HG02610 (cell line): ENCODE data around the gene CCDC9.
"Not testable (repeated sequence)": the region's sequence is repeated elsewhere in the genome, so short reads cannot be mapped to it uniquely, and the experiment has no call there.

Source experiments
- ATAC-seq: cut with Tn5 transposase; IDR thresholded peaks from one replicate; pipeline ENCODE4 v1.9.1; 2021; ENCODE audit warnings: mild to moderate bottlenecking, moderate library complexity; ENCODE audit not compliant: unreplicated experiment

The CCDC9 gene

GRCh38 chr19:47231215-47232054 is 24.9 kb upstream of the CCDC9 start:
- peak; percentile 40 for ATAC-seq

- no peak for ATAC-seq
Observed at GRCh38 chr19:47232422-47233211, 23.7 kb upstream of the CCDC9 start.

DNA sequence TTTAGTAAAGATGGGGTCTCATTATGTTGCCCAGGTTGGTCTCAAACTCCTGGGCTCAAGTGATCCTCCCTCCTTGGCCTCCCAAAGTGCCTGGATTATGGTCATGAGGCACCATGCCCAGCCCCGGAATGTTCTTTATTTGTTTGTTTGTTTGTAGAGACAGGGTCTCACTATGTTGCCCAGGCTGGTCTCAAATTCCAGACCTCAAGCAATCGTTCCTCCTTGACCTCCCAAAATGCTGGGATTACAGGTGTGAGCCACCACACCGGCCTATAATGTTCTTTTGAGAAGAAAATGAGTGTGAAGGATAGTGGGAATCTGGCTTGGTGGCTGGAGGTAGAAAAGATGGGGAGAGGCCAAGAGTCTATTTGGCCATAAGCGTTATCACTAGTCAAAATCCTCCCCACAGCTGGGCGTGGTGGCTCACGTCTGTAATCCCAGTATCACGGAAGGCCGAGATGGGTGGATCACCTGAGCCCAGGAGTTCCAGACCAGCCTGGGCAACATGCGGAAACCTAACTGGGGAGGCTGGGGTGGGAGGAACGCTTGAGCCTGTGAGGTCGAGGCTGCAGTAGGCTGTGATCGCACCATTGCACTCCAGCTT is 20.2 kb upstream of the CCDC9 start:
- ATAC-seq, result no peak

DNA sequence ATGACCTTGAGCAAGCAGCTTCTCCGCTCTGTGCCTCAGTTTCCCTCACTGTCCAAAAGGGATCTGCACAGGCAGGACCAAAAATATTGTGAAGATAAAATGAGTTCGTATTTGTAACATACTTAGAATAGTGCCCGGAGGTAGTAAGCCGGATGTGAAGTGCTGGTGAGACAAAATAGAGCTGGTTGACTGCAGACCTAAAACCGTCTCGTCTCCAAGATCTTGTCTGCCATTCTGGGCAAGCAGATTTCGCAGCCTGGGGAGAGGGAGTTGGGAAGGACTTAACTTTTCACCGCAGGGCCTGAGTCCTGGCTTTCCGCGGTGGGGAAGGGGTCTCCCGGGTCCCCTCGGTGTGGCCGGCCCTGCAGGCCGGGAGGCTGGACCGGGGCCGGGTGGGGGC is 17.2 kb upstream of the CCDC9 start:
- no peak for ATAC-seq

- ATAC-seq, result no peak
Observed at GRCh38 chr19:47239610-47240296, 16.6 kb upstream of the CCDC9 start.

GRCh38 chr19:47240556-47240955 is 15.8 kb upstream of the CCDC9 start:
- ATAC-seq, result no peak

GRCh38 chr19:47240996-47241918 is 15.1 kb upstream of the CCDC9 start:
- ATAC-seq, result no peak

GRCh38 chr19:47241919-47242577 is 14.3 kb upstream of the CCDC9 start:
- no peak for ATAC-seq

- no peak for ATAC-seq
Observed at GRCh38 chr19:47243364-47243775, 13.0 kb upstream of the CCDC9 start.

DNA sequence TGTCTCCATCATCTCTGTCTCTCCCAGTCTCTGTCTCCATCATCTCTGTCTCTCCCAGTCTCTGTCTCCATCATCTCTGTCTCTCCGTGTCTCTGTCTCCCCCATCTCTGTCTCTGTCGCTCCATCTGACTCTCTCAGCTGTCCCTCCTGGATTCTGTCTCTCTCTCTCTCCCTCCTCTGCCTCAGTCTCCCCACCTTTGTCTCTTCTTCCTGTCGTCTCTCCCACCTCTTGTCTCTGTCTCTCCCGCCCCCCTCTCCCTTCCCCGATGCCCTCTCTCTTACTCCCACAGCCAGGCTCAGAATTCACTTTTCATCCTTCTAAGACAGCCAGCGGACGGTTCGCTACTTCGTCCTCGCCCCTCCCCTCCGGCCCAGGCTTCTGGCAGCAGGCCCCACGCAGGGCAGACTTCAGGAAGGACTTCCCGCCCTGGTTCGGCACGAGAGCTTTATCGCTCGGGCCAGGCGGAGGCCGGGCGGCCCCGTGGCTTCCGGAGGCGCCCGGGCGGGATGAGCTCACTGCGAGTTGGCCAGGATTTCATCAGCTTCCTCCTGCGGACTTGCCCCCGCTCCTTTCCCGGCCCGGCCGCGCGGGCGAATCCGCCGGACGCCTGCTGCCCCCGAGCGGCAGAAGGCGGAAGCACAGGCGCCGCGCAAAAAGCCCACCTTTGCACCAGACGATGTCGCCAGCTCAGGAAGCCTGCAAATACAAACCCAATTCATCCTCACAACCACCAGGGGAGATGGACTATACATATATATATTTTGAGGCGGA is 12.4 kb upstream of the CCDC9 start:
- peak; percentile 62 for ATAC-seq

GRCh38 chr19:47247308-47247990 is 8.9 kb upstream of the CCDC9 start:
- no peak for ATAC-seq

DNA sequence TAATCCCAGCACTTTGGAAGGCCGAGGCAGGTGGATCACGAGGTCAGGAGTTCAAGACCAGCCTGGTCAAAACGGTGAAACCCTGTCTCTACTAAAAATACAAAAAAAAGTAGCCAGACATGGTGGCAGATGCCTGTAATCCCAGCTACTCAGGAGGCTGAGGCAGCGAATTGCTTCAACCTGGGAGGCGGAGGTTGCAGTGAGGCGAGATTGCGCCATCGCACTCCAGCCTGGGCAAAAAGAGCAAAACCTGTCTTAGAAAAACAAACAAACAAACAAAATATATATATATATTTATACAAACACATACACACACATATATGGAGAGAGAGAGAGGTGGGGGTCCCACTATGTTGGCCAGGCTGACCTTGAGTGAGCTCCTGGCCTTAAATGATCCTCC is 3.3 kb upstream of the CCDC9 start:
- not testable (repeated sequence) for ATAC-seq

- no peak for ATAC-seq
Observed at GRCh38 chr19:47253467-47253881, 2.9 kb upstream of the CCDC9 start.

DNA sequence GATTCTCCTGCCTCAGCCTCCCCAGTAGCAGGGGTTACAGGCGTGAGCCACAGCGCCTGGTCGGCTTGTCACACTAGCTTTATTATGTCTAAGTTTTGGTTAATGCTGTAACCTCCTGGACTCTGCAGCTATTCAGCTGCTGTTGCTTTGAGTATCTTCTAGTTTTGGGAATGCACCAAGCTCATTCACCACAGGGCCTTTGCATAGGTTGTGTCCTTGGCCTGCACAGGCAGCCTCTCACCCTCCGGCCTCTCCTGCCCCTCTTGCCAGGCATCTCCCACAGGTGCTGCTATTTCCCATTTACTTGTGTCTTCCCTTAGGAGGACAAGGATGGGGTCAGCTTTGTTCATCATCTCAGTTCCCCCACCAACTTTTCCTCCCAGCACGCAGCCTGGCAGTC is 2.4 kb upstream of the CCDC9 start:
- no peak for ATAC-seq

- peak; percentile 71 for ATAC-seq
Observed at GRCh38 chr19:47256693-47257410, 527 bp downstream of the CCDC9 start.

GRCh38 chr19:47257411-47258169 is 1.3 kb downstream of the CCDC9 start:
- no peak for ATAC-seq

GRCh38 chr19:47258434-47258833 is 2.1 kb downstream of the CCDC9 start:
- ATAC-seq, result no peak
